OCI-LY1 (cell line): ENCODE measurements around the gene NDUFS7.

ENCODE experiments used
- H2AFZ ChIP-seq: fragments of 200-600 bp; sonication (generic), shearing (Covaris generic); 2 replicates; pipeline ENCODE4 v1.6.0; 2014; ENCODE audit warnings: antibody characterized with exemption, mild to moderate bottlenecking, low read length
- H3F3A ChIP-seq: fragments of 200-600 bp; sonication (generic), shearing (Covaris generic); 2 replicates; pipeline ENCODE4 v1.6.0; 2014; ENCODE audit warnings: mild to moderate bottlenecking, antibody characterized with exemption, low read length, moderate library complexity; ENCODE audit not compliant: insufficient read depth
- H3K27ac ChIP-seq: fragments of 200-600 bp; sonication (generic); 2 replicates; pipeline ENCODE4 v1.5.1; 2014; ENCODE audit warnings: low read length, mixed run types, mild to moderate bottlenecking, low read depth; ENCODE audit not compliant: poor library complexity, severe bottlenecking
- H3K27me3 ChIP-seq: fragments of 200-600 bp; sonication (generic); 2 replicates; pipeline ENCODE4 v1.6.0; 2014; ENCODE audit warnings: antibody characterized with exemption, mild to moderate bottlenecking, low read length, moderate library complexity; ENCODE audit not compliant: insufficient read depth
- H3K36me3 ChIP-seq: fragments of 200-600 bp; sonication (generic); 2 replicates; pipeline ENCODE4 v1.6.1; 2014; ENCODE audit warnings: mild to moderate bottlenecking, antibody characterized with exemption, low read length, moderate library complexity, mixed read lengths; ENCODE audit not compliant: insufficient read depth
- H3K4me1 ChIP-seq: fragments of 200-600 bp; sonication (generic); 2 replicates; pipeline ENCODE4 v1.5.1; 2014; ENCODE audit warnings: mild to moderate bottlenecking, low read length, moderate library complexity; ENCODE audit not compliant: insufficient read depth, severe bottlenecking
- H3K4me2 ChIP-seq: fragments of 200-600 bp; sonication (generic), shearing (Covaris generic); 2 replicates; pipeline ENCODE4 v1.6.1; 2014; ENCODE audit warnings: low read length
- H3K4me3 ChIP-seq: fragments of 200-600 bp; sonication (generic); 2 replicates; pipeline ENCODE4 v1.5.1; 2014; ENCODE audit warnings: low read length, low read depth, mild to moderate bottlenecking, mixed read lengths; ENCODE audit not compliant: poor library complexity, severe bottlenecking
- H3K79me2 ChIP-seq: fragments of 200-600 bp; shearing (Covaris generic); 2 replicates; pipeline ENCODE4 v1.6.1; 2016; ENCODE audit warnings: mixed run types, low read length, mixed read lengths; ENCODE audit not compliant: insufficient read depth
- H3K9ac ChIP-seq: fragments of 200-600 bp; sonication (generic), shearing (Covaris generic); 2 replicates; pipeline ENCODE4 v1.6.1; 2014; ENCODE audit warnings: mild to moderate bottlenecking, low read length, mixed read lengths
- H3K9me2 ChIP-seq: fragments of 200-600 bp; sonication (generic), shearing (Covaris generic); 2 replicates; pipeline ENCODE4 v1.6.1; 2014; ENCODE audit warnings: low read depth, mild to moderate bottlenecking, low read length, mixed read lengths
- H3K9me3 ChIP-seq: fragments of 200-600 bp; shearing (Covaris generic); 2 replicates; pipeline ENCODE4 v1.6.1; 2014; ENCODE audit warnings: low read length, mixed read lengths
- H4K20me1 ChIP-seq: fragments of 200-600 bp; sonication (generic), shearing (Covaris generic); 2 replicates; pipeline ENCODE4 v1.6.0; 2016; ENCODE audit warnings: mild to moderate bottlenecking, low read length; ENCODE audit not compliant: insufficient read depth
- CTCF ChIP-seq: fragments of 200-600 bp; sonication (generic), shearing (Covaris generic); IDR thresholded peaks from 2 replicates; pipeline ENCODE4 v1.5.1; 2017; ENCODE audit warnings: mild to moderate bottlenecking, antibody characterized with exemption, low read length, moderate library complexity, mixed read lengths
- EZH2 ChIP-seq: fragments of 200-600 bp; sonication (generic), shearing (Covaris generic); IDR thresholded peaks from 2 replicates; pipeline ENCODE4 v1.8.0; 2017; ENCODE audit warnings: borderline replicate concordance, mixed run types, mild to moderate bottlenecking, antibody characterized with exemption, low read length, moderate library complexity, mixed read lengths

NDUFS7 gene

GRCh38 chr19:1408300-1409203 is 24.8 kb downstream of the NDUFS7 start:
- H3K9me2 ChIP-seq, result no peaks in the 10 kb centered on the region
- peak overlapping the region; percentile 72 for H3K27ac ChIP-seq
- H3F3A ChIP-seq, result no peaks in the 10 kb centered on the region
- no peaks in the 10 kb centered on the region for H3K9me3 ChIP-seq
- H2AFZ ChIP-seq, result no peak overlapping the region
- H4K20me1 ChIP-seq, result no peaks in the 10 kb centered on the region
- H3K4me2 ChIP-seq, result peak overlapping the region; percentile 91
- peaks cover 40% of the 10 kb centered on the region for H3K4me1 ChIP-seq
- TF ChIP-seq CTCF (no peak), EZH2 (no peak)
- peaks cover 51% of the 10 kb centered on the region for H3K36me3 ChIP-seq
- H3K27me3 ChIP-seq, result no peaks in the 10 kb centered on the region
- peaks cover 58% of the 10 kb centered on the region for H3K79me2 ChIP-seq
- H3K4me3 ChIP-seq, result peak overlapping the region; percentile 100
- peak overlapping the region; percentile 100 for H3K9ac ChIP-seq

- Histone ChIP-seq H4K20me1 (no peaks in the 10 kb centered on the region), H3K9me2 (no peaks in the 10 kb centered on the region)
These were observed 25.7 kb downstream of the NDUFS7 start for GRCh38 chr19:1409204-1410005.

More at GRCh38 chr19:1409204-1410005, 25.7 kb downstream of the NDUFS7 start:
- Histone ChIP-seq H3K4me2 (peak overlapping the region; percentile 91), H3K4me3 (peak overlapping the region; percentile 100), H3K9me3 (no peaks in the 10 kb centered on the region), H3K79me2 (peaks cover 66% of the 10 kb centered on the region), H2AFZ (no peak overlapping the region), H3K4me1 (peaks cover 40% of the 10 kb centered on the region), H3K9ac (peak overlapping the region; percentile 100), H3K36me3 (peaks cover 54% of the 10 kb centered on the region), H3K27me3 (no peaks in the 10 kb centered on the region), H3K27ac (no peak overlapping the region), H3F3A (no peaks in the 10 kb centered on the region)
- TF ChIP-seq EZH2, result no peak
- TF ChIP-seq CTCF, result no peak
